ENCODE measurements around the gene FOXR2. TPM values are rescaled to one million over a fixed set of nuclear protein-coding genes. Genes with fewer than 3 reads are reported as not detected.

FOXR2 gene, protein sequence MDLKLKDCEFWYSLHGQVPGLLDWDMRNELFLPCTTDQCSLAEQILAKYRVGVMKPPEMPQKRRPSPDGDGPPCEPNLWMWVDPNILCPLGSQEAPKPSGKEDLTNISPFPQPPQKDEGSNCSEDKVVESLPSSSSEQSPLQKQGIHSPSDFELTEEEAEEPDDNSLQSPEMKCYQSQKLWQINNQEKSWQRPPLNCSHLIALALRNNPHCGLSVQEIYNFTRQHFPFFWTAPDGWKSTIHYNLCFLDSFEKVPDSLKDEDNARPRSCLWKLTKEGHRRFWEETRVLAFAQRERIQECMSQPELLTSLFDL
- not detected in 2 replicates for total RNA-seq

DNA sequence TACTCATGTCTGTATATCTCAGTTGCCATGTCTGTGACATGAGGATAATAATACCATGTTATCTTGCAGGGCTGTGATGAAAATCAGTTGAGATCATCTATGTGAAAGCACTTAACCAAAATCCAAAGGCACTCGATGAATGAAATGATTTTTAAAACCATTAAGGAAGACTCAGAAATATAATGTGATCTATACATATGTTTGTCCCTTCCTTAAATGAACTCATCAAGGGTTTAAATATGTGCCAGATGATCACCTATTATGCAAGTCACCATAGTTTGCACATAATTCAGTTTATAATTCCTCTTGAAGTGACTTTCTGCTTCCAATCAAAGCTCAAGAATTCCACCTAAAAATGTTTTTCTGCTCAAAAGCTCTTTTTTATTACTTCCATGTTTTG, at the start of gene FOXR2:
TSS of gene FOXR2 (plus strand) at position 301 of the 400 bp plus-strand sequence. CDS start 312 bp downstream, outside the sequence.
- DNase-seq (ENCODE audit: low read depth, low spot score), result no peak

DNA sequence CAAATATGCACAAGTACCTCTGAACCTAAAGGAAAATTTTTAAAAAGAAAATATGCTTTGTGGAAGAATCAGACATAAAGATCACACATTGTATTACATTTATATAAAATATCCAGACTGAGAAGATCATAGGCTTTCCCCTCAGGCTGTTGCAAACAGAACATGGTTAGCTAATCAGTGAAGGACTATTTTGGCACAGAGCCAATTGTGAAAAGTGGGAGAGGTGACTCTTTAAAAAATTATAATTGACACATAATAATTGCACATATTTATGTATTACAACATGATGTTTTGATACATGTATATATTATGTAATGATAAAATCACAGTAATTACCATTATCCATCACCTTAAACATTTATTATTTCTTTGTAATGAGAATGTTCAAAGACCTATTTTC, 44.1 kb upstream of the FOXR2 start:
- no peak for DNase-seq (ENCODE audit: low read depth, low spot score)

DNA sequence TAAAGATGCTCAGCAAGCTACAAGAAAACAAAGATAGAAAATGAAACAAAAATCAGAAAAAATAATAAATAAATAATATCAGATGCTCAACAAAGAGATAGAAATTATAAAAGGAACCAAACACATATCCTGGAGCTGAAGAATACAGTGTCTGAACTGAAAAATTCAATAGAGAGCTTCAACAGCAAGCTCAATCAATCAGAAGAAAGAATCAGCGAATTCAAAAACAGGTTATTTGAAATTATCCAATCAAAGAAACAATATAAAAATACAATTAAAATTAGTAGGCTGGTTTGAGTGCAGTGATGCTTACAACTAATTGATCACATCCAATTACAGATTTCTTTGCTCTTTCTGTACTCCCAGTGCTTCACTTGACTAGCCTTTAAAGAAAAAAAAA, 40.8 kb upstream of the FOXR2 start:
- DNase-seq (ENCODE audit: low read depth, low spot score), result no peak

DNA sequence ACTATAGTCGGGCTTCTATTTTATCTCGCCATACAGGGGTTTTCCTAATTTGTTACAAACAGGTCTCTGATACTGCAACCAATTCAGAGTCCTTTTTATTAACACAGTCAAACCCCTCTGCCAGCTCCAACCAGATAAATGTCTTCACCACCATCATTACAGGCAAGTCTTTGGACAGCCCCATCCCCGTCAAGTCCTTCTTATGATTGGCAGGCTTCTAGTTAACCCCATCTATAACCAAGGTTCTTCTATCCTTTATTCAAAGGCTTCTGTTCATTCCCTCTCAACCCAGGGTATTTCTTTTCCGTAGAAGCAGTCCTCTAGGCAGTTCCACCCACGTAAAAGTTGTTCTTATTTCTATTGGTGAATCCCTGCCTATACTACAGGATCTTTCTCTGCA, 29.9 kb upstream of the FOXR2 start:
- DNase-seq (ENCODE audit: low read depth, low spot score), result no peak

DNA sequence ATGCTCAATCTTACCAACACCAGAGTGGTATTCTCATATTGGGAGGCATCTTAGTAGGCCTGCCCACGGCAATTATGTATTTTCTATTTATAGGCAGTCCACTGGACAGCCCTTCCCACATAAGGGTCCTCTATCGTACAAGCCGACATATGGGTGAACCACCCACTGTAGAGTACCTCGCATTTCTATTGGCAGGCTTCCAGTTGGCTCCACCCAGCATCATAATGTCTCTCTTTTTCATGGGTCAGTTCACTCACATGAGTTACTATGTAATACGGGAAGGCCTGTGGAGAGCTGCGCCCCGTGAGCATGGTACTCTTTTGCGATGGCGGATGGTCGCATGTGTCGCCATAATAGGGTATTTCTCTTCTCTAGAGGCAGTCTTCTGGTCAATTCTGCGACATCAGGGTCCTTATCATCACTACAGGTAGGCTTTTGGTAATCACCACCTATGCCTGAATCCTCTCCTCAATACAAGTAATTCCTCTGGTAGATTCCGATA, 29.4 kb upstream of the FOXR2 start:
- DNase-seq (ENCODE audit: low read depth, low spot score), result no peak

DNA sequence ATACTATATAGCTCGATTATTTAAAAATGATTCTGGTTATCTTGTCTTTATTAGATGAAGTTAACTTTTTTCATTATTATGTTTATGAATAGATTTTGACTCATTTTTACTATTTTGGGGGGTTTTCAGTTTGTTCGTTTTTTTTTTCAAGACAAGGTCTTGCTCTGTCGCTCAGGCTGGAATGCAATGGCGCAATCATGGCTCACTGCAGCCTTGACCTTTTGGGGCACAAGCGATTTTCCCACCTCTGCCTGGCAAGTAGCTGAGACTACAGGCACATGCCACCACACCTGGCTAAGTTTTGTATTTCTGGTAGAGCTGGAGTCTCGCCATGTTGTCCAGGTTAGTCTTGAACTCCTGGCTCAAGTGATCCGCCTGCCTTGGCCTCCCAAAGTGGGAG, 24.9 kb upstream of the FOXR2 start:
- no peak for DNase-seq (ENCODE audit: low read depth, low spot score)

DNA sequence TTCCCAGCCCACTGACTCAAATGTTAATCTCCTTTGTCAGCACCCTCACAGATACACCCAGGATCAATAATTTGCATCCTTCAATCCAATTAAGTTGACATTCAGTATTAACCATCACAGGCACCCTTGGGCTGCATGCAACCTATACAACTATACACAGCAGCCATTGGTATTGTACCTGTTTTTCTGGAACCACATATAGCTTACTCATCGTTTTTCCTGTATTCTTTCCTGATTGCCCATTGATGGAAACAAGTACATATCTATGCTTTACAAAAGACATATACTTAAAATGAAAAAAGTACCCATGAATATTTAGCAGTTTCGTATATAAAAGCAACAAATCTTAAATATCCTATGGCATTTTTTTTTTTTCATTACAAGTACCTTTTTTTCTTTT, 3.7 kb upstream of the FOXR2 start:
- no peak for DNase-seq (ENCODE audit: low read depth, low spot score)

DNA sequence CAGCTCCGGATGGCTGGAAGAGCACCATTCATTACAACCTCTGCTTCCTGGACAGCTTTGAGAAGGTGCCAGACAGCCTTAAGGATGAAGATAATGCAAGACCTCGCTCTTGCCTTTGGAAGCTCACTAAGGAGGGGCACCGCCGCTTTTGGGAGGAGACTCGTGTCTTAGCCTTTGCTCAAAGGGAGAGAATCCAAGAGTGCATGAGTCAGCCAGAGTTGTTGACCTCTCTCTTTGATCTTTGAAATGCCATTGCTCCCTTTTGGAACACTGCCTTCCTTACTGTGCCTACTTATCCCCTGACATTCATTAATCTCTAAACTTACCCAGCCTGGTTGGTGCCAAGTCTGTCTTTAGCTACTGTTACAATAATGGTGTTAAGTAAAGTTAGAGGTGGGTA, 1.2 kb downstream of the FOXR2 start:
- DNase-seq (ENCODE audit: low read depth, low spot score), result no peak

DNA sequence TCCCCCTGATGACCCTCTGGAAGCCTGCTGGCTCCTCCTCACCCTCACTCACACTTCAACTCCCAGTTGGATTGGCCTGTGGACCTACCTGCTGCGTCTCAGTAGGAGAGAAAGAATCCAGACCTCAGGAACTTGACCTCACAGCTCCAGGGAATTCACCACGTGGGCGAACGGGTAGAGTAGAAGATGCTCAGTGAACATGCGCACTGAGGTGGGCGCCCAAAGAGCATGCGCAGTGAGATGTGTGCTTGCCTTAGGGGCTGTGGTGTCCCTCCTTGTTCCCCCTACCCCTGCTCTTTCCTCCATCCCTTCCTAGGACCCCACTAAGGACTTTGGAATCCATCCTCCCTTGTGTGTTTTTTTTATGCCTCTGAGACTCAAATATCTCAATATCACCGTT, 12.9 kb downstream of the FOXR2 start:
- no peak for DNase-seq (ENCODE audit: low read depth, low spot score)

DNA sequence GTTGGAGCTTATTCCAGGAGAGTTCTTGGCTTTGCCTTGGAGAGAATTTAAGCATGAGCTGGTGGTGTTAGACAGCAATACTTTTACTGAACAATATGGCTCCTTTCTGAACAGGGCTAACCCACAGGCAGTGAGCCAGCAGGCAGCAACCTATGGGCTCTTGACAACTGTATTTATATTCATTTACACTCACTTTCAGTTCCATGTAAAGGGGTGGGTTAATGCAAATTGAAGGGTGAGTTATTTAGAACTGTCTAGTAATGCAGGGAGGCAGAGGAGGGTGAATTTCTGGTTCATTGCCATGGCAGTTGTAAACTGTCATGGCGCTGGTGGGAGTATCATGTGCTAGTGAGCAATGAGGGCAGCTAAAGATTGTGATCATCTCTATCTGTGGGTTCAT, 15.7 kb downstream of the FOXR2 start:
- no peak for DNase-seq (ENCODE audit: low read depth, low spot score)

DNA sequence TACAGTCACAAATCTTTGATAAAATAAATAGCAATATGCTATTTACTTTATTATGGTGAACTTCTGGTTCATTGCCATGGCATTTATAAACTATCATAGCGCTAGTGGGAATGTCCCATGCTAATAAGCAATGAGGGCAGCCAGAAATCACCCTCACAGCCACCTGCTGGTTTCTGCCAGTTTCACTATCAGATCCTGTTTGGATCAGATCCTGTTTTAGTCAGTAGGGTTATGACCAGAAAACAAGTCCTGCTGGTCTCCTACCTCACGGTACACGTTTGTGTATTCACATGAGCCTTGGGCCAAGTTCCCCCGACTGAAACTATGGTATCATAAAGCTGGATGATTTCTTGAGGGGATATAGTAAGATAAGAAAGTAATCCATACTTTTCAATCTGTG, 17.7 kb downstream of the FOXR2 start:
- DNase-seq (ENCODE audit: low read depth, low spot score), result no peak

DNA sequence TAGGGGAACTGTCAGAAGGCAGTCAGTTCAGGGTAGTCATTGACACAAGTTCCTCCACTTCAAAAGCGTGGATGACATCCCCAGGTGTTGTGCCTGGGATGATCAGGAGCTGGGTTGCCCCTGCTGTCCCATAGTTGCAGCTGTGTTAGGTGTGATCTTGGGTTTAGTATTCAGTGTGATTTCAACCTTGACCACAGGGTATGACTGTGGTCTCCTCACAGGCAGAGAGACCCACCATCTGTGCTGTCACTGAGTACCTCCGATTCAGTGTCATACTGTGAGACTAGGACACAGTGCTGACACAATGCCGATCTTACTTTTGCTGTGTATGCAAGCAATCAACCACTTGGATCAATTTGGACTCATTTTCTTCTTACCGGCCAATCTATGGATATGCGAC, 25.2 kb downstream of the FOXR2 start:
- no peak for DNase-seq (ENCODE audit: low read depth, low spot score)

DNA sequence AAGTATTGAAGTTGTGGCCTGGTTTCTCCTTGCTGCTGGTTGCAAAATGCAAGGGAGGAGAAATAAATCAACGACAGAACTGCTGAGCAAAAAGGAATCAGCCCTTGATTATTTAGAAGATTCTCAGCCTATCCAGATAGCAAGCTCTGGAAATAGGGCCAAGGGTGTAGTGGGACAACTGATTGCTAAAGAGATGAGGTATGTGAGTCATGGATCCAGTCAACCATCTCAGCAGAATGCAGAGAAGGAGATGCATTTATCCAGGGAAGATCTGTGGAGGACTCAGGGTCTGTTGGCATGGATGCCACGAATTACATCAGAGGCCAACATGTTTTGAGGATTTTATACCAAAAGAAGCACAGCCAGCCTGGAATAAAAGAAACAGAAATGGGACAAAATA, 36.7 kb downstream of the FOXR2 start:
- DNase-seq (ENCODE audit: low read depth, low spot score), result no peak

DNA sequence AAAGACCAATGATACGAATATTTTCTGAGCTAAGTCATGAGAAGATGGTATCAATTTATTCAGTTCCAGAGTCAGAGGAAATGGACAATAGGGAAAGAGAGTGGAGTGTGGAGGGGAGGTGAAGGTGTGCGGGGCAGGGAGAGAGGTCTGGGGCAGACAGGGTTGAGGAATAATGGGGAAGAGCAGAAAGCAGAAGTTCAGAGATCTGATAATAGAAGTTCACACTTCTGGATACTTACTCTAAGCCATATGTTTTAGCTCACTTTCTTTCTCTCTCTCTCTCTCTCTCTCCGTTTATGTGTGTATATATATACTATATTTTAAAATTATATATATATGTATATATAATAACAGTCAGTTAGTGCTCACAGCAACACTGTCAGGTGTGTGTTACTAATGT, 40.4 kb downstream of the FOXR2 start:
- DNase-seq (ENCODE audit: low read depth, low spot score), result no peak

DNA sequence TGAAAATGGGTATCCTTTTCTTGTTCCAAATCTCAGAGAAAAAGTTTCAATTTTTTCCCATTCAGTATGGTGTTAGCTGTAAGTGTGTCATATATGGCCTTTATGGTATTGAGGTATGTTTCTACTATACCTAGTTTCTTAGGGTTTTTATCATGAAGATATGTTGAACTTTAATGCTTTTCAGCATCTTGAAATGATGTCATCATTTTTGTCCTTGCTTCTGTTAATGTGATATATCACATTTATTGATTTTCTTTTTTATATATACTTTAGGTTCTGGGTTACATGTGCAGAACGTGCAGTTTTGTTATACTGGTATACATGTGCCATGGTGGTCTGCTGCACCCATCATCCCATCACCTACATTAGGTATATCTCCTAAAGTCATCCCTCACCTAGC, 44.9 kb downstream of the FOXR2 start:
- no peak for DNase-seq (ENCODE audit: low read depth, low spot score)

Other genes with a start within 250 kb of the FOXR2 start
- gene MAGEH1, start 171.3 kb upstream of the FOXR2 start, total RNA-seq, result 23.4 and 30.6 TPM in 2 replicates
- 1.1 and 1.3 TPM in 2 replicates for gene USP51, start 133.6 kb upstream of the FOXR2 start, total RNA-seq
- gene RRAGB, start 94.3 kb downstream of the FOXR2 start, total RNA-seq, result 13.6 and 22.1 TPM in 2 replicates

Data from pulmonary artery endothelial cell (primary cell).